GM10266 (cell line): ENCODE measurements around the gene EIF3B.
"Not testable (repeated sequence)": the region's sequence is repeated elsewhere in the genome, so short reads cannot be mapped to it uniquely, and the experiment has no call there.

Source experiments
- DNase-seq: peaks from one replicate; pipeline ENCODE4 v3.0.0; 2012; ENCODE audit errors: extremely low spot score
- TF ChIP-seq, protein P1 (sequence below): IDR thresholded peaks from 2 replicates; pipeline ENCODE4 v1.5.1; 2012; ENCODE audit warnings: mild to moderate bottlenecking, low read depth; ENCODE audit not compliant: control insufficient read depth, insufficient read depth; ENCODE audit errors: missing control alignments

Gene EIF3B

DNA sequence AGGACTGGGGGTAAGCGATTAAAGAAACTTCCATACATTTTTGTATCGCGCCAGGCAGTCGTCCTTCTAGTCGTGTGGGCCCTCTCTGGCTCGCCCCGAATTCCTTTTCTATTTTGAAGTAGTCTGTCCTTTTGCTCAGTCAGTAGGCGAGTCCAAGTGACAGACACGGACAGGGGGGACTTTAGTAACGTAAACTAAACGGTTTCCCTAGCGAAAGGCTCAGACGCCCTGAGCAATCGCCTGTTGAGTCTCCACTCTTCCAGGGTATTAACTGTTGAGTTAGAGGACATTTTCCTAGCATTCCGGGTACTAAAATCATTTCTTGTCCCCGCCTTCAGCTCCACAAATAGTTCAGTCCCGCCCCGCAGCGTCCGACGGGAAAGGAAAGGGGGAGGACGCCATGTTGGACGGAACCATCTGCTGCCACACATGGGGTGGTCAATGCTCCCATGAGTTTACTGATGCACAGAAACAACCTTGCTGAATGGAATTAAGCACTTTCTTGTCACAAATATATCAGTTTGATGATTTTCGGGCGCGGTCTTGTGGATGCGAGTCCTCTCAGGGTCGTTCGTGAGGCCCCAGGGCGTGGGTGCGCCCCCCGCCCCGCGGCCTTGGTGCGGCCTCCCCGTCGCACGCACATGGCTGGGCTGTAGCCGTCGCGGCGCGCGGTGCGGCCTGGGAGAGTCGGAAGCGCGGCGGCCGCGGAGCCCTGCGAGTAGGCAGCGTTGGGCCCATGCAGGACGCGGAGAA is at the start of gene EIF3B:
Gene EIF3B (plus strand): TSS at position 642 of the 753 bp plus-strand sequence. CDS start 95 bp downstream, at position 737.
- peak; percentile 97 for DNase-seq
- TF ChIP-seq, protein P1, sequence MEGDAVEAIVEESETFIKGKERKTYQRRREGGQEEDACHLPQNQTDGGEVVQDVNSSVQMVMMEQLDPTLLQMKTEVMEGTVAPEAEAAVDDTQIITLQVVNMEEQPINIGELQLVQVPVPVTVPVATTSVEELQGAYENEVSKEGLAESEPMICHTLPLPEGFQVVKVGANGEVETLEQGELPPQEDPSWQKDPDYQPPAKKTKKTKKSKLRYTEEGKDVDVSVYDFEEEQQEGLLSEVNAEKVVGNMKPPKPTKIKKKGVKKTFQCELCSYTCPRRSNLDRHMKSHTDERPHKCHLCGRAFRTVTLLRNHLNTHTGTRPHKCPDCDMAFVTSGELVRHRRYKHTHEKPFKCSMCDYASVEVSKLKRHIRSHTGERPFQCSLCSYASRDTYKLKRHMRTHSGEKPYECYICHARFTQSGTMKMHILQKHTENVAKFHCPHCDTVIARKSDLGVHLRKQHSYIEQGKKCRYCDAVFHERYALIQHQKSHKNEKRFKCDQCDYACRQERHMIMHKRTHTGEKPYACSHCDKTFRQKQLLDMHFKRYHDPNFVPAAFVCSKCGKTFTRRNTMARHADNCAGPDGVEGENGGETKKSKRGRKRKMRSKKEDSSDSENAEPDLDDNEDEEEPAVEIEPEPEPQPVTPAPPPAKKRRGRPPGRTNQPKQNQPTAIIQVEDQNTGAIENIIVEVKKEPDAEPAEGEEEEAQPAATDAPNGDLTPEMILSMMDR, result no peak

DNA sequence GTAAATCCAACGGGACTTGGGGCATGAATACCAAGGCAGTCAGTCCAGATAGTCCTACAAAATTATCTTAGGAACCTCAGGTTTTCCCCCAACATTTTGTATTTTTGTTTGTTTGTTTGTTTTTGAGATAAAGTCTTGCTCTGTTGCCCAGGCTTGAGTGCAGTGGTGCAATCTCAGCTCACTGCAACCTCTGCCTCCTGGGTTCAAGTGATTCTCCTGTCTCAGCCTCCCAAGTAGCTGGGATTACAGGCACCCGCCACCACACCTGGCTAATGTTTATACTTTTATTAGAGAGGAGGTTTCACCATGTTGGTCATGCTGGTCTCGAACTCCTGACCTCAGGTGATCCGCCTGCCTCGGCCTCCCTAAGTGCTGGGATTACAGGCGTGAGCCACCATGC is 49.4 kb upstream of the EIF3B start:
- DNase-seq, result not testable (repeated sequence)

DNA sequence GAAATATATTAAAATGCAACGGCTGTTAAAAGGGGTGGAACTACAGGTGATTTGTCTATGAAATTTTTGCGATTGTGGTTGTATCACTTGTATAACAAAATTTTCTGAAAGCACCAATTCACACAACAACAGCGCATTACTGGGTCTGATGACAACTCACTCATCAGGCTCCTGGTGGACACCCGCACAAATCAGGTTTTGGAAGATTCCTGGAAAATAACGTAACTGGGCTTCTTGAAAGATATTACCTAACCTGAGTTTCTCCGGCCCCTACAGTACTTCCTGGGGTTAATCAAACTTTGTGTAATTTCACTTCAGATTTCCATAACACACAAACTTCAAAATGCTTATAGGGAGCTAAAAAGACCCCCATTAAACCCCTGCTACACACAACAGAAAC is 47.9 kb upstream of the EIF3B start:
- TF ChIP-seq, protein P1, result no peak

DNA sequence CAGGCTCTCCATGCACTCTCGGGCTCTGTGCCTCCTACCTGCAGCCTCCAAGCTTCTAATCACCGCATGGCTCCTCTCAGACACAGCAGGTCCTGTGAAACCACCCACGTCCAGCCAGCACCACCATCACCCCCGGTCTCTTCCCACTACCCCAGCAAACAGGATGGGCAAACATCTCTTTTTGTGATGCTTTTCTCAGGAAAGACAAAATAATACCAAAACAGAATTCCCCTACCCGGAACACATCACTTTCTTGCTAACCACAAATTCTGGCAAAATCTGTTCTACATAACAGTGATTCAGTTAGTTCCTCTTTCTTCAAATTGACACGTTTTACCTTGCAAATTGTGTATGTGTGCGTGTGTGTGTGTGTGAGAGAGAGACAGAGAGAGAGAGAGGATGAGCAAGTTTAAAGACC is 46.9 kb upstream of the EIF3B start:
- TF ChIP-seq, protein P1, result no peak
- DNase-seq, result peak; percentile 71

More for the DNA sequence above, 47.9 kb upstream of the EIF3B start:
- DNase-seq, result no peak

DNA sequence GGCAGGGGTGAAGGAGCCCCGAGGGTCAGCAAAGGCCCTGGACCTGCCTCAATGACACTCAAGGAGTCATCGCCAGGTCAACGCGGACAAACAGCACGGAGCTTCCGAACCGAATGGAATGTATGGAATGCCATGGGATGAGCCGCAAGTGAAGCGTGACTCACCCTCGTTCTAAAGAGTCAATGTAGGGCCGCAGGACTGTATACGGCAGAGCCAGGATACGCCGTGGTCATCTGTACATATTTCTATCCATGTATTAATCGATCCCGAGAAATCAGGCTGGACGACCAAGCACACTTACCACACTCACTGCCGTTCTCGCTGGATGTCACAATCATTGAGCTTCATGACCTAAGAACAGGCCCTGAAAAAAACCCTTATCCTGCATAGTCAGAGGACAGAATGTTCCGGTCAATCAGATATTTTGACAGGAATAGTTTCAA is 44.7 kb upstream of the EIF3B start:
- TF ChIP-seq, protein P1, result no peak
- DNase-seq, result no peak

DNA sequence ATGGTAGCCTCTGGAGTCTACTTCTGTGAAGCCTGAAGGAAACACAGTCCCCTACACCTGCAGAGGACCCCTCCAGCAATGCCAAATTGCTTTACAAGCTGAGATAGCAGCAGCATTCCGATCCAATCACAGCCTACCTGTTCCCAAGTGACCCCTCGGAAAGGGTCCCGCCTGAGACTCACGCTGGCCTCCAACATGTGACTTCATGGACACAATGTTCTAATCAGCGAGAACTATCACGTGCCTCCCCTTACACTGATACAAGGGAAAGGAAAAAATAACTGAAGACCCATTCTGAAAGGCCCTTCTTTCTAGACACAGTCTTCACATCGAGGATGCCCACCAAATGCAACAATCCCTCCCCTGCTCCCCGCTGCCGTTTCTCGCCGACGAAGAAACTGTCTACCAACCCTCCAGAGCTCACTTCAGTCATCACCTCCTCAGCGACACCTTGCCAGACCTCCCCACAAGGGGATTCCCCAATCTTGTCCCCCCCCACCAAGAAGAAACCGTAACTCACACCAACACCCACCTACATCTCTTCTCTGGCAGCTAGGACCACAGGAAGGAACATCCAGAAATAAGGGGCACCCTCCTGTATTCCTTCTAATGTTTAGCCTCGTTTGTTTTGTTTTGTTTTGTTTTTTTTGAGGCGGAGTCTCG is 42.2 kb upstream of the EIF3B start:
- TF ChIP-seq, protein P1, result no peak
- DNase-seq, result peak; percentile 82

DNA sequence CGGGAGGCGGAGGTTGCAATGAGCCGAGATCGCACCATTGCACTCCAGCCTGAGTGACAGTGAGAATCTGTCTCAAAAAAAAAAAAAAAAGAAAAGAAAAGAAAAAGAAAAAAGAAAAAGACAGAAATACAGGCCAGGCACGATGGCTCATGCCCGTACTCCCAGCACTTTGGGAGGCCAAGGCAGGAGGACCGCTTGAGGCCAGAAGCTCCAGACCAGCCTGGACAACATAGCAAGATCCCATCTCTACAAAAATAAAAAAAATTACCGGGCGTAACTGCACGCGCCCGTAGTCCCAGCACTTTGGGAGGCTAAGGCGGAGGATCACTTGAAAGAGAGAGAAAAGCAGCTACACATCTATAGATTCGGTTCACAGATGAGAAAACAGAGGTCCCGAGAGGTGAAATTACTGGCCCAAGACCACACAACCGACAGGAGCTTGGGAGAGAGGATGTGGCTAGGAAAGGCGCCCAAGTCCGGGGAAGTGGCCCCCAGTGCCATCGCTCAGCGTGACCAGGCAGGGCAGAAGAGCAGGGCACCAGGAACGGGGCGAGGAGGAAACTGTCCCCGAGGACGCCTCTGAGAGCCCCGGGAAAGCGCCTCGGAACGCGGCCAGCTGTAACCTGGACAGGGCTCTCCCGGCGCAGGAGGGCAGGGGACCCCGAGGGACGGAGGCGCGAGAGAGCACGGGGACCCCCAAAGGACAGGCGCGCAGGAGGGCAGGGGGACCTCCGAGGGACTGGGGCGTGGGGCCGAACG is 41.0 kb upstream of the EIF3B start:
- DNase-seq, result peak; percentile 50
- TF ChIP-seq, protein P1, result no peak
